ENCODE results near the gene NSMF. TPM values are rescaled to one million over a fixed set of nuclear protein-coding genes. Genes with fewer than 3 reads are reported as not detected.
A peak's percentile ranks its signal among the peaks of the same experiment; 100 is the strongest.

Gene NSMF
- total RNA-seq, 1 donor from 2014 or later, result 67.8 TPM

GRCh38 chr9:137441935-137442321, 17.2 kb downstream of the NSMF start:
- Mint-ChIP-seq H3K27me3 (peaks cover 6% of the 10 kb centered on the region), H3K9me3 (no peaks in the 10 kb centered on the region), H3K27ac (peak overlapping the region; percentile 52), H3K4me3 (peak overlapping the region; percentile 80), H3K4me1 (ENCODE audit: unreplicated experiment) (peaks cover 9% of the 10 kb centered on the region), H3K36me3 (no peaks in the 10 kb centered on the region)
- no peak for DNase-seq (ENCODE audit: extremely low spot score, unreplicated experiment)
- no peak for TF ChIP-seq CTCF (conservative IDR thresholded peaks at IDR 0.05)

- H3K27ac Mint-ChIP-seq, result peak within 1 kb of the TSS; percentile 52
- H3K27me3 Mint-ChIP-seq, result peaks cover 6% of the 10 kb centered on the region
- no peak for TF ChIP-seq CTCF (conservative IDR thresholded peaks at IDR 0.05)
- peak within 1 kb of the TSS; percentile 80 for H3K4me3 Mint-ChIP-seq
- no peaks in the 10 kb centered on the region for H3K36me3 Mint-ChIP-seq
- no peak for DNase-seq (ENCODE audit: extremely low spot score, unreplicated experiment)
- peaks cover 8% of the 10 kb centered on the region for H3K4me1 Mint-ChIP-seq (ENCODE audit: unreplicated experiment)
- no peaks in the 10 kb centered on the region for H3K9me3 Mint-ChIP-seq
Observed at GRCh38 chr9:137441289-137441934, 17.7 kb downstream of the NSMF start, which contains the start of gene ENTPD8. ENTPD8 (minus strand) TSS chr9:137441357; CDS start chr9:137438285, 3,072 bp downstream.

- TF ChIP-seq CTCF (conservative IDR thresholded peaks at IDR 0.05), result no peak
- peaks cover 6% of the 10 kb centered on the region for H3K27me3 Mint-ChIP-seq
- H3K9me3 Mint-ChIP-seq, result no peaks in the 10 kb centered on the region
- no peaks in the 10 kb centered on the region for H3K36me3 Mint-ChIP-seq
- H3K27ac Mint-ChIP-seq, result no peak overlapping the region
- peak overlapping the region; percentile 57 for H3K4me3 Mint-ChIP-seq
- no peak for DNase-seq (ENCODE audit: extremely low spot score, unreplicated experiment)
- H3K4me1 Mint-ChIP-seq (ENCODE audit: unreplicated experiment), result peaks cover 4% of the 10 kb centered on the region
Observed at GRCh38 chr9:137439158-137439714, 19.9 kb downstream of the NSMF start.

GRCh38 chr9:137438591-137439157, 20.5 kb downstream of the NSMF start:
- Mint-ChIP-seq H3K27ac (no peak overlapping the region), H3K27me3 (peaks cover 6% of the 10 kb centered on the region), H3K36me3 (no peaks in the 10 kb centered on the region), H3K9me3 (no peaks in the 10 kb centered on the region), H3K4me3 (no peak overlapping the region), H3K4me1 (ENCODE audit: unreplicated experiment) (peaks cover 4% of the 10 kb centered on the region)
- no peak for TF ChIP-seq CTCF (conservative IDR thresholded peaks at IDR 0.05)
- no peak for DNase-seq (ENCODE audit: extremely low spot score, unreplicated experiment)

- DNase-seq (ENCODE audit: extremely low spot score, unreplicated experiment), result no peak
- TF ChIP-seq CTCF (conservative IDR thresholded peaks at IDR 0.05), result no peak
- no peaks in the 10 kb centered on the region for H3K9me3 Mint-ChIP-seq
- peaks cover 4% of the 10 kb centered on the region for H3K4me1 Mint-ChIP-seq (ENCODE audit: unreplicated experiment)
- no peak overlapping the region for H3K27ac Mint-ChIP-seq
- H3K4me3 Mint-ChIP-seq, result no peak overlapping the region
- H3K36me3 Mint-ChIP-seq, result no peaks in the 10 kb centered on the region
- peaks cover 6% of the 10 kb centered on the region for H3K27me3 Mint-ChIP-seq
Observed at GRCh38 chr9:137437691-137438590, 21.2 kb downstream of the NSMF start.
